DMS153 treated with DMSO at 0.1 percent for 48 hours (cell line): Measurements from ENCODE around the gene CHRM1.

Experiments
- DNase-seq: peaks from one replicate; lab custom pipeline; 2025; ENCODE audit not compliant: unreplicated experiment; lab: John Stamatoyannopoulos, UW

The CHRM1 gene

DNA sequence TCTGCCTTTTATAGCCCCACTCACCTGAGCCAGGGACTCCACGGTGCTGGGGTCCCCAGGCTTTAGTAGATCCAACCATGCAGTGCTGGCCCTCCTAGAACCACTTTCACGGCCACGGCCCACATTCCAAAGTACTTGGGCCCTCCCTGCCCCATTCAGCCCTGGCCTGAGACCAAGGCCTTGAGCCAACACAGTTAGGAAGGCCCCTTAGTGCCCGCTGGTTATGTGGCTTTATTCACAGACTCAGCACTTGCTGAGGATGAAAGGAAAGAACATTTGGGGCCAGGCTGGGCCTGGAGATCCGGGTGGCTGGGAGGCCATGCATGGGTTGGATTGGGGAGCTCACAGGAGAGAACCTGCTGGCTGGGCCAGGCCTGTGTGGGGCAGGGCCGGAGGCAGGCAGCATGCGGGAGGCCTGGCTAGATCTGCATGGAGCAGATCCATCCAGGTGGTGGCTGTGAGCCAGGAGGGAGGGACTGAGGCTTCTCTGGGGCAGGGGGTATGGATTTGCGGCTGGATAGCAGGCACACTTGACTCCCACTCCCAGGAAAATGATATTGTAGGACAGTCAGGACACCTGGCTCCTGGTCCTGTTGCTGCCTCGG, 12.6 kb downstream of the CHRM1 start:
- DNase-seq: no peak

DNA sequence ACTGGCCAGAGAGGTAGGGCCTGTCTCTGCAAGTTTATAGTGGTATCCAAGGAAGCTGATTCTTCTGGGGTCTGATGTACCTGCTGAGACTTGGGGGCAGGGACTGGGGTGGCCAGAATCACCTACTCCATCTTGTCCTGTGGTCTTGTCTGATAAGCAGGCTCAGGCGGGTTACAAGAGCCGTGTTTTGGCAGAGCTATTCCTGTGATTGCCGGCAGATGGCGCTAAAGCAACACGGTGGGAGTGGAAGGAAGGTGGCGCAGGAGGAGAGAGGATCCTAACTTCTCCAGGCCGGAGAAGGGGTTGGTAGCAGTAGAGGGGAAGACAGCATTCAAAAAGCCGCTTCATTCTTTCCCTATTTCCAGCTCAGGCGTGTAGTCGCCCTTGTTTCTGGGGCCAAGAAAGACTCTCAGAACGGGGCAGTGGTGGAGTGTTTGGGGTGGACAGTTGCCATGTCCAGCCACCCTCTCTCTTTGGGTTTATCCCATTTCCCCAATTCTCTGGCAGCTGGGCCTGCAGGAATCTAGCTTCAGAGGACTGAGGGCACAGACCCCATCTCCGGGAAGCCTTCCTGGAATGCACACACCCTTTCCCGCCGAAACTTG, 15.1 kb downstream of the CHRM1 start:
- peak; percentile 69 for DNase-seq

DNA sequence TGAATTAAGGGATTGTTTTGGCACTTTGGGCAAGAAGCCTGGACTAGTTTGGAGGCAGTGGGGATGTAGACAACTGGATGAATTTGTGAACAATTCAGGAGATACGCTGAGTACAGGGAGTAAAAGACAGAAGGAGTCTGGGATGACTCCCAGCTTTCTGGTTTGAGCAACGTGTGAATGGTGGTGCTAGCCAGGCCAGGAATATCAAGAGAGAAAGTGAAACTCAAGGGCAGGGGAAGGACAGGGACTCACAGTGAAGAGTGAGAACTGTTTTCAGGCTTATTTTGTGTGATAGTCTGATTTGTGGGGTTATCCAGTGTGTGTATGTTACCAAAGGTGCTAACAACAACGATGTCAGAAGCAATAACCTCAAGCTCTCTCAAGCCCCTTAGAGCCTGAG, 15.9 kb downstream of the CHRM1 start:
- no peak for DNase-seq

DNA sequence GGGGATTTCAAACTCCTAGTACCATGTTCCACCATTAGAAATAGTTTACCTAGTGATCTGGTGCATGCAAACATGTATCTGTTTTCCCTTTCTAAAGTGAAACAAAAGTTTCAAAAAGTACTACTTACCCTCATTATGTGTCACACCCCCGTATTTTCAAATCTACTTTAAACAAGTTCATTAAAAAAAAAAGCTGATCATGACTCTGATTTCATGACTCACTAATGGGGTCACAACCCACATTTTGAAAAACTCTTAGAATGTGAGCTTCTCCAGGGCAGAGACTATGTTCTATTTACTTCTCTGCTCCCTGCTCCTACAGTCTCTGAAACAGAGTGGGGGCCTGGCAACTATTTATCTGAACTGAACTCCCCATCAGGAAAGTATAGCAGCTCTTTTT, 18.2 kb downstream of the CHRM1 start:
- DNase-seq: no peak

DNA sequence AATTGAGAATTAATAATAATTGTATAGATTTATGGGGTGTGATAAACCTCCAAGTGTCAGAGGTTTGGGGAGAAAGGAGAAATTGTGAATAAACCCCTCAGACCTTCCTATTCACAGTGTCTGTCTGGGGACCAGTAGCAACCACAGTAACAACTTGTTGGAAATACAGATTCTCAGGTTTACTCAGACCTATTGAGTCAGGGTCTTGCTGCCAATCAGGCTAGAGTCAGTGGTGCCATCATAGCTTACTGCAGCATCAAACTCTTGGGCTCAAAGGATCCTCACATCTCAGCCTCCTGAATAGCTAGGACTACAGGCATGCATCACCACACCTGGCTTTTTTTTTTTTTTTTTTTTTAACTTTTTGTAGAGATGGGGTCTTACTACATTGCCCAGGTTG, 23.1 kb downstream of the CHRM1 start:
- no peak for DNase-seq

DNA sequence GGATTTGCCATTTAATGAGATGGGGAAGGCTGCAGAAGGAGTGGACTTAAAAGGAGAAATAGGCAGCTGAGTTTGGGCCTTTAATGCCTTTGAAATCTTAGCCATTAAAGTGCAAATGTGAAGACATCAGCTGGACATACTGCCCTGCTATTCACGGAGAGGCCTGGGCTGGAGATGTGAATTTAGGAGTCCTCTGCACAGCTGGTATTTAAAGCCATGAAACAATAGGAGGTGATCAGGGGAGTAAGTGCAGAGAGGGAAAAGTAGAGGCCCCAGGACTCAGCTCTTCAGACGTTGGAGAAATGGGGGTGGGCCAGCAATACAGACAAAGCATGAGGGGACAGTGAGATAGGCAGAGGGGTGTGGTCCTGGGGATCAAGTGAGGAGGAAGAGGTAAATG, 23.9 kb downstream of the CHRM1 start:
- no peak for DNase-seq

DNA sequence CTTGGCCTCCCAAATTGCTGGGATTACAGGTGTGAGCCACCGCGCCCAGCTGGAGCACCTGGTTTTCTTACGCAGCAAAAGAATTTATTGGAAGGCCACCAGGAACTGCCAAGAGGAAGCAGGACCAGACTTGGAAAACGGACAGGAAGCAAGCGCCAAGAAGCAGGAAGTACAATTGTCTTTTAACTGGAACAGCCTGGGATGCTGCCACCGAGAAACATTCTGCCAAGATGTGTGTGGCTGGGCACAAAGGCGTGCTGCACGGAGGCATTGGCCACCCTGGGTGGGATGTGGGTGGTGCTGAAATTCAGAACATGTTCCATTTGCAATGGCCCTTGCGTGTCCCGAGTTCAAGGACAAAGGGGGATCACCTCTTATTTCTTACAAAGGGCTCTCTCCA, 25.1 kb downstream of the CHRM1 start:
- no peak for DNase-seq

DNA sequence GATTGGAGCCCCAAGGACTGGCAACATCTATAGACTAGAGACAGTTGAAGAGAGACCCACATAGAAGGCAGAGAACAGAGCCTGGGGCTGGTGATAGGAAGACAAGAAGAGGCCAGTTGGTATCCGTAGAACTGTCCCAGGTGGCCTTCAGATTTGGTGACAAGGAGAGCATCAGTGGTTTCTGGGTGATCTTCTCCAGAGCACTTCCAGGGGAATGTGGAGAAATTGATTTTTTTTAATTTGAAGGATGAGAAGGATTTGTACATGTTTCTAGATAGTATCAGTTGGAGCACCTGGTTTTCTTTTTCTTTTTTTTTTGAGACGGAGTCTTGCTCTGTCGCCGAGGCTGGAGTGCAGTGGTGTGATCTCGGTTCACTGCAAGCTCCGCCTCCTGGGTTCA, 25.7 kb downstream of the CHRM1 start:
- no peak for DNase-seq

DNA sequence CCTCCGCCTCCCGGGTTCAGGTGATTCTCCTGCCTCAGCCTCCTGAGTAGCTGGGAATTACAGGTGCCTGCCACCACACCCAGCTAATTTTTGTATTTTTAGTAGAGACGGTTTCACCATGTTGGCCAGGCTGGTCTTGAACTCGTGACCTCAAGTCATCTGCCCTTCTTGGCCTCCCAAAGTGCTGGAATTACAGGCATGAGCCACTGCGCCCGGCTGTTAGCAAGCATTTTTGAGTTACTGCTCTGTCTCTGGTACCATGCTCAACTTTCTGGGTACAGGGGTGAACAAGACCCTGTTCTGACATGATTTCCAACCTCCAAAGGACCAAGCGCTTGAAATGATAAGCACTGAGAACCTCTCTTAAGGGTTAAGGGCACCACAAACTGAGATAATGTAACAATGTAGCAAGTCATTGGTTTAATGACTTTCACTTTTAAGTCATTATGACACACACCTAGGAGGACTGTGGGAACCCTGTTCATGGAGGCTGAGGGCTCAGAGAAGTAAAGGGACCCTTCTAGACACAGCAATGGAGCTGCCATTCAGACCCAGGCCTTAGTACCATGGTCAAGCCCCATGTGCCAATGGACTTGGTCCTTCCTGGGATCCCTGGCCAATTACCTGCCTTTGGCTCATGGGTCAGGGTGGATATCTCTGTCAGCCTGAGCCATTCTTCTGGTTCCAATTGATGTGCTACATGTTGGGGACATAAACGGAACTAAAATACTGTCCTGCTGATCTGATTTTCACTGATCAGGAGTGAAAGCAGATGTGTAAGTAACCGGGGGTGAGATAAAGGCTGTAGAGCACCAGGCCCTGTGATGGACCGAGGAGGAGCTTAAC, 28.9 kb downstream of the CHRM1 start:
- no peak for DNase-seq

DNA sequence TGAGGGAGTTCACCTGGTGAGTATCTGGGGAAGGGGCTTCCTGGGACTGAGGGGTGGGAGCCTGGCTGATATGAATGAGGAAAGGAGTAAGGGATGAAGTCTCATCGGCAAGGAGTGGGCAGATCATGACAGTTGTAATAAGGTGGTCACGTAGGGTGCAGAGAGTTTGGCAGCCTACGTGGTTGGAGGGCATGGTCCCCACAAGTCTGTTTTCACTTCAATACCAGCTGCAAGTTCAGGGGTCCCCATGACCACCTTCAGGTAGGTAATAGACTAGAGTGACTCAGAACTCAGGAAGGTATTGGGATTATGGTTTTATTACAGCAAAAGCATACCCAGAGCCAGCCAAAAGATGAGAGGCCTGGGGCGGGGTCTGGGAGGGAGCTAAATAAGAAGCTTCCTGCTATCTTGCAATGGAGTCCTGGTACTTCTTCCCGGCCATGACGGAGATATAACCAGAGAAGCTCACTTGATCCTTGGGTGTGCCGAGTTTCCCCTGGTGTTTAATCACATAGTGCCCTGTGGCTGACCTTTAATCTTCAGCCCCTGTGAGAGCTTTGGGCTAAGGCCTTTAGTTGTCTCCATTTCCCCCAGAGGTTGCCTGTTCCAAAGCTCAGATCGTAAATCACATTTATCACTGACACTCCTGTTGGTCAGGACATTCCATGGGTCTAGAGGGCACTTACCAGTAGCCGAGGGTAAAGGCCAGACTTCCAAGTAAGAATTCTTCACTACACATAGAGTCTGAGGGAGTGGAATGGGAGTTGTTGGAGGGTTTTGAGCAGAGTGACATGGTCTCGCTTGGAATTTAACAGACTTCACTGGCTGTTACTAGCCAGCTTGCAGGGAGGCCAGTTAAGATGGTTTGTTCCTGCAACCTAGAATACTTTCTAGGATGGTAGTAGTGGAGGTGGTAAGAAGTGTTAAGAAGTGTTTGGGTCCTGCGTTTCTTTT, 31.4 kb downstream of the CHRM1 start:
- no peak for DNase-seq

DNA sequence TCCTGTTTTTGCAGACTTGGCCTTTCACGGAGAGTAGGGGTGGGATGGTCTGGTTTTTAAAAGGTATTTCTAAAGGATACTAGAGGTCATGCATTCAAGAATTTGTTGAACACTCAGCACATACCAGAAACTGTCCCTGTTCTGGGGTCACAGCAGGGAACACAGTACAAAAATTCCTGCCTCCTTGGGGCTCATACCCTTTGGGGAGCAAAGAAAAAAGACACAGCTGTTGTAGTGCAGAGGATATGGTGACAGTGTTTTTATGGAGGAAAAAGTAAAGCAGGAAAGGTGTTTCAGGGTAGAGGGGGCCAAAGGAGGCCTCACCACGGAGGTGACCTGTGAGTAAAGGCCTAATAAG, 32.1 kb downstream of the CHRM1 start:
- DNase-seq: no peak

DNA sequence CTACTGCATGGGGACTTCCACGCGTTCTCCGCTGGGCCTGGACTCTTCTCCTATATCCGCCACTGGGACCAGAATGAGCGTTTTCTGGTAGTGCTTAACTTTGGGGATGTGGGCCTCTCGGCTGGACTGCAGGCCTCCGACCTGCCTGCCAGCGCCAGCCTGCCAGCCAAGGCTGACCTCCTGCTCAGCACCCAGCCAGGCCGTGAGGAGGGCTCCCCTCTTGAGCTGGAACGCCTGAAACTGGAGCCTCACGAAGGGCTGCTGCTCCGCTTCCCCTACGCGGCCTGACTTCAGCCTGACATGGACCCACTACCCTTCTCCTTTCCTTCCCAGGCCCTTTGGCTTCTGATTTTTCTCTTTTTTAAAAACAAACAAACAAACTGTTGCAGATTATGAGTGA, 32.8 kb downstream of the CHRM1 start:
- DNase-seq: no peak

DNA sequence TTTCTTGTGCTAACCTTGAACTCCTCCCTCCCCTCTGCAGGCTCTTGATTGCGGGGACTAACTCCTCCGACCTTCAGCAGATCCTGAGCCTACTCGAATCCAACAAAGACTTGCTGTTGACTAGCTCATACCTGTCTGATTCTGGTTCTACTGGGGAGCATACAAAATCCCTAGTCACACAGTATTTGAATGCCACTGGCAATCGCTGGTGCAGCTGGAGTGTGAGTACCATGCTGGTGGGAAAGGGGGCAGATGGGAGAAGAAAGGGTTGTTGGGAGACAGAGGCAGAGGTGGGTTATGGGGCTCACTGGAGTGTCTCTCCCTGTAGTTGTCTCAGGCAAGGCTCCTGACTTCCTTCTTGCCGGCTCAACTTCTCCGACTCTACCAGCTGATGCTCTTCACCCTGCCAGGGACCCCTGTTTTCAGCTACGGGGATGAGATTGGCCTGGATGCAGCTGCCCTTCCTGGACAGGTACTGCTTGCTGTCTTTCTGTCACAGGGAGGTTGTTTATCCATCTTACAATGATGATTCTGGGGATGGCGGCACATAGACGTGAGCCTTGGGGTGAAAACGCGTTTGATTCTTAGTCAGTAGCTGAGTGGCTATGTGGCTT, 35.9 kb downstream of the CHRM1 start:
- DNase-seq: no peak

DNA sequence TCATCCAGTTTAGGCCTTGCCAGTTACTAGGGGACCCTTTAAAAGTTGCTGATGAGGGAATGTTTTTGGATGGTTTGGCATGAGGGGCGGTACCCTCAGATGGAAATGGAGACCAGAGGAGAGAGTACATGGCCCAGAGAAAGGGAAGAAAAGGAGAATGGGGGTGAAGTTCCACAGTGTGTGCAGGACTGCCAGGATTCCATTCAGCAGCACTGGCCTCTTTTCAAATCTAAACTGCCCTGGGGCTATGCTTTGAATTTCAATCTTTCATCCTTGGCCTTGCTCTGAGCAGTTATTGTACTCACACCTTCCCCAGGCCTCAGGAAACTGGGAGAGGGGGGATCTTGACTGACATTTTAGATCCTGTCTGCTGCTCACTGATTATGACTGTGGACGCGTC, 37.5 kb downstream of the CHRM1 start:
- DNase-seq: no peak

DNA sequence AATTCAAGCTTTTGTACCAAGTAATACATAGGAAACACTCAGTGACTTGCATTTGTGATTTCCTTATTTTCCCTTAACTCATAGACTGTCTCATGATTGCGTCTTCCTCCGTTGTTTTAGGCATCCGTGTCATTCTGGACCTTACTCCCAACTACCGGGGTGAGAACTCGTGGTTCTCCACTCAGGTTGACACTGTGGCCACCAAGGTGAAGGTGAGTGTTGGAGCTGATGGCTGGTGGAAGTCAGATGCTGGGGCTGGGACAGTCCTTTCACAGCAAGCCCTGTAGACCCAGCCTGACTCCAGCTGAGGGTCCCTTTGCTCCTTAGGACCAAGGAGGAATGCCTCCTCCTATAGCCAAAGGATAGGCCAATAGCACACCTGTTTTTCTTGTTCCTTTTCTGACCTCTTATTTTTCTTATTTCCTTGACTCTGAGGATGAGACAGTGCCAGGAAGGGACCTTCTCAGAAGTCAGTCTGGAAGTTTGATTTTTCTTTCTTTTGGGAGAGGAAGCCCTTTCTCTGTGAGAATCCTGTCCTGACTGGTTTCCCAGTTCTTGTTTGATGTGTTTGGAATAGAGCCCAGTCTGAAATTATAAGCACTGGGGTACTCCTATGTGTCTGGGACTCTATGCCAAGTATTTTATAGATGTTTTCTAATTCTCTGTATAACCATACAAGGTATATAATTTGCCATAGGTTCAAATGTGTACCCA, 38.2 kb downstream of the CHRM1 start:
- DNase-seq: no peak

DNA sequence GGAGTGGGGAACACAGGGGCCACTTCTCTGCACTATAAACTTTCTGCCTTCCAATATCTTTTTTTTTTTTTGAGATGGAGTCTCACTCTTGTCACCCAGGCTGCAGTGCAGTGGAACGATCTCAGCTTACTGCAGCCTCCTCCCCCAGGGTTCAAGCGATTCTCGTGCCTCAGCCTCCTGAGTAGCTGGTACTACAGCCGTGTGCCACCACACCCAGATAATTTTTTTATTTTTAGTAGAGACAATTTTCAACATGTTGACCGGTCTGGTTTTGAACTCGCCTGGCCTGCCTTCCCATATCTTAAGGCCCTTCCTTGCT, 38.8 kb downstream of the CHRM1 start:
- no peak for DNase-seq

DNA sequence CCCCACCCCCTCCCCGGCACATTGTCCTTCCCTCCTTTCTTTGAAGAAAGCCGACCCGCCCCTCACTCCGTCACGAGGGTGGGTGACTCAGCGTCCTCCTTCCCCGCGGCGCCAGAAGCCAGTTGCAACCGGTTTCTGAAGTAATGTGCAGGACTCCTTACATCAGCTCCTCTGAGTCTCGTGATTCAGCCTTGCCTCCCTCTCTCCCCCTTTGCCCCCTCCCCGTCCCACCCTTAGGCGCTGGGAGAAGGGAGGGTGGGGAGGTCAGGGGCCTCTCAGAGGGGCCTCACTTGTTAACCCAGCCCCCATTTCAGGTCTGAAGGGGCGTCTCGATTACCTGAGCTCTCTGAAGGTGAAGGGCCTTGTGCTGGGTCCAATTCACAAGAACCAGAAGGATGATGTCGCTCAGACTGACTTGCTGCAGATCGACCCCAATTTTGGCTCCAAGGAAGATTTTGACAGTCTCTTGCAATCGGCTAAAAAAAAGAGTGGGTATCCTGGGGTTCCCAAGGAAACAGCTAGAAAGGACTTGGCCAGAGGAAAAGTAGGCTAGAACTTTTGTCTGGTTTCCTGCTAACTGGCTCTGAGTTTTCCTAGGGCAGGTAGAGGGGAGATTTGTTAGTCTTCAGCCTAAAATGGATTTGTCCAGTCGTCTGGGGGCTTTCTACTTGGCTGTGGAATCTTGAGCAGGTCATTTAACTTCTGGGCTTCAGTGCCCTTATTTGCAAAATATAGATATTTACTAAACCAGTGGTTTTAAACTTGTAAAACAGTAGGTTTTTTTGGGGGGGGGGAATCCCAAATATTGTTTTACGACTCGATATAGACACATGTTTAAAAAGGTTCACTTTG, 39.4 kb downstream of the CHRM1 start:
- peak; percentile 71 for DNase-seq

DNA sequence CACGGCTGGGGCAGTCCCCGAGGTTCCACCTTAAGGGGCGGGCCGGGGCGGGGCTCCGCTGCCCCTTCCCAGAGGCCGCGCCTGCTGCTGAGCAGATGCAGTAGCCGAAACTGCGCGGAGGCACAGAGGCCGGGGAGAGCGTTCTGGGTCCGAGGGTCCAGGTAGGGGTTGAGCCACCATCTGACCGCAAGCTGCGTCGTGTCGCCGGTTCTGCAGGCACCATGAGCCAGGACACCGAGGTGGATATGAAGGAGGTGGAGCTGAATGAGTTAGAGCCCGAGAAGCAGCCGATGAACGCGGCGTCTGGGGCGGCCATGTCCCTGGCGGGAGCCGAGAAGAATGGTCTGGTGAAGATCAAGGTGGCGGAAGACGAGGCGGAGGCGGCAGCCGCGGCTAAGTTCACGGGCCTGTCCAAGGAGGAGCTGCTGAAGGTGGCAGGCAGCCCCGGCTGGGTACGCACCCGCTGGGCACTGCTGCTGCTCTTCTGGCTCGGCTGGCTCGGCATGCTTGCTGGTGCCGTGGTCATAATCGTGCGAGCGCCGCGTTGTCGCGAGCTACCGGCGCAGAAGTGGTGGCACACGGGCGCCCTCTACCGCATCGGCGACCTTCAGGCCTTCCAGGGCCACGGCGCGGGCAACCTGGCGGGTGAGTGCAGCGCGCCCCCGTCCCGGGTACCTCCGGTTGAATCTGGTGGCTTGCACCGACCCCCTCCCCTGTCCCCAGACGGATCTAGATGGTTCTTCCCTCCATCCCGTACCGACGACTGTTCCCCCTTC, 40.2 kb downstream of the CHRM1 start, which contains the start of gene SLC3A2:
SLC3A2 (plus strand) TSS at position 94 of the 776 bp plus-strand sequence; CDS start at position 222, 128 bp downstream.
- DNase-seq: peak; percentile 71
